Stimulated activated naive B cell treated with anti-CD40 and anti-IgM and Interleukin-4, amounts not matched to agents 10 μg/mL and 1 μg/mL and 100 μg/mL, for 72 hours (primary cell): ENCODE data around the gene TCEAL2.

ENCODE experiments used
- ATAC-seq, 2 donors: fragments of 150-1000 bp; cut with Tn5 transposase; replicated peaks; 2 replicates each; pipeline ENCODE4 v1.10.0; 2021; ENCODE audit warnings: moderate library complexity in 1 of 2
- DNase-seq: peaks from one replicate; pipeline ENCODE4 v3.0.0; 2021
- H3K27ac Mint-ChIP-seq: one replicate; pipeline ENCODE4 v1.8.0; 2022; ENCODE audit warnings: mild to moderate bottlenecking, mixed read lengths
- H3K27me3 Mint-ChIP-seq, 2 donors: one replicate each; pipeline ENCODE4 v1.8.0; 2022; ENCODE audit warnings: mixed read lengths in 2 of 2
- H3K36me3 Mint-ChIP-seq, 2 donors: one replicate each; pipeline ENCODE4 v1.8.0; 2022; ENCODE audit warnings: mixed read lengths in 2 of 2, mild to moderate bottlenecking in 1 of 2
- H3K4me1 Mint-ChIP-seq, 2 donors: one replicate each; pipeline ENCODE4 v1.8.0; 2022; ENCODE audit warnings: mixed read lengths in 2 of 2, mild to moderate bottlenecking in 1 of 2
- H3K4me3 Mint-ChIP-seq, 2 donors: one replicate each; pipeline ENCODE4 v1.8.0; 2022; ENCODE audit warnings: mild to moderate bottlenecking in 2 of 2, mixed read lengths in 2 of 2, moderate library complexity in 1 of 2
- H3K9me3 Mint-ChIP-seq, 2 donors: one replicate each; pipeline ENCODE4 v1.8.0; 2022; ENCODE audit warnings: mixed read lengths in 2 of 2, mild to moderate bottlenecking in 1 of 2

The TCEAL2 gene

GRCh38 chrX:102154900-102155805 is 29.7 kb downstream of the TCEAL2 start:
- DNase-seq, result no peak

GRCh38 chrX:102155806-102156179 is 30.3 kb downstream of the TCEAL2 start, which contains the start of gene BEX5:
Gene BEX5, minus strand, starts transcription at chrX:102155977. Its CDS starts 1,712 bp downstream, at chrX:102154265.
- Mint-ChIP-seq H3K4me1 (peaks cover 8 to 21% of the 10 kb centered on the region in 2 donors), H3K9me3 (no peaks in the 10 kb centered on the region), H3K36me3 (no peaks in the 10 kb centered on the region), H3K27me3 (peaks cover 25 to 39% of the 10 kb centered on the region in 2 donors), H3K4me3 (peak within 1 kb of the TSS; percentile 93 to 95), H3K27ac (peak within 1 kb of the TSS; percentile 51)
- ATAC-seq (peak; percentile 81 to 95), DNase-seq (peak; percentile 9)

More at GRCh38 chrX:102154900-102155805, 29.7 kb downstream of the TCEAL2 start:
- Mint-ChIP-seq H3K36me3 (no peaks in the 10 kb centered on the region), H3K9me3 (no peaks in the 10 kb centered on the region), H3K27ac (peak overlapping the region; percentile 51), H3K4me1 (peaks cover 8 to 21% of the 10 kb centered on the region in 2 donors), H3K4me3 (peak overlapping the region; percentile 93 to 95), H3K27me3 (peaks cover 25 to 39% of the 10 kb centered on the region in 2 donors)
- ATAC-seq, result peak; percentile 42 to 50
